Neural cell (in vitro differentiated cells): Measurements from ENCODE around the gene EPHA5. TPM values are rescaled to one million over a fixed set of nuclear protein-coding genes. Genes with fewer than 3 reads are reported as not detected.

ENCODE experiments used
- H2AFZ ChIP-seq: fragments of 200-600, 300-800 bp; sonication (generic), shearing (Covaris generic); 2 replicates; pipeline ENCODE4 v1.6.0; 2014; ENCODE audit warnings: low read depth, mild to moderate bottlenecking, antibody characterized with exemption, low read length, moderate library complexity
- H3F3A ChIP-seq: fragments of 200-600 bp; shearing (Covaris generic); 2 replicates; pipeline ENCODE4 v1.6.1; 2016; ENCODE audit warnings: mild to moderate bottlenecking, moderate library complexity, mixed read lengths, antibody characterized with exemption, low read length; ENCODE audit not compliant: insufficient read depth, poor library complexity, severe bottlenecking
- H3K27ac ChIP-seq: fragments of 200-600, 300-800 bp; sonication (generic), shearing (Covaris generic); 2 replicates; pipeline ENCODE4 v1.5.1; 2014; ENCODE audit warnings: mild to moderate bottlenecking, low read length, moderate library complexity
- H3K27me3 ChIP-seq: fragments of 300-800, 200-600 bp; sonication (generic), shearing (Covaris generic); 2 replicates; pipeline ENCODE4 v1.6.0; 2014; ENCODE audit warnings: mild to moderate bottlenecking, low read depth, low read length, moderate library complexity; ENCODE audit not compliant: insufficient read depth
- H3K36me3 ChIP-seq: fragments of 300-800, 200-600 bp; sonication (generic), shearing (Covaris generic); 2 replicates; pipeline ENCODE4 v1.5.1; 2014; ENCODE audit warnings: mild to moderate bottlenecking, antibody characterized with exemption, low read length, moderate library complexity; ENCODE audit not compliant: insufficient read depth
- H3K4me2 ChIP-seq: fragments of 300-800, 200-600 bp; sonication (generic), shearing (Covaris generic); 2 replicates; pipeline ENCODE4 v1.6.0; 2014; ENCODE audit warnings: mild to moderate bottlenecking, low read length
- H3K4me3 ChIP-seq: fragments of 300-800, 200-600 bp; sonication (generic), shearing (Covaris generic); 2 replicates; pipeline ENCODE4 v1.5.1; 2014; ENCODE audit warnings: mild to moderate bottlenecking, low read length, moderate library complexity
- H3K79me2 ChIP-seq: fragments of 200-600 bp; shearing (Covaris generic); replicated peaks from 2 replicates; pipeline ENCODE4 v1.6.0; 2014; ENCODE audit warnings: mild to moderate bottlenecking, low read length, moderate library complexity; ENCODE audit not compliant: insufficient read depth
- H3K9ac ChIP-seq: fragments of 300-800, 200-600 bp; sonication (generic), shearing (Covaris generic); 2 replicates; pipeline ENCODE4 v1.6.1; 2016; ENCODE audit warnings: mild to moderate bottlenecking, low read length, mixed read lengths
- H3K9me2 ChIP-seq: fragments of 200-600 bp; shearing (Covaris generic); 2 replicates; pipeline ENCODE4 v1.6.1; 2016; ENCODE audit warnings: mild to moderate bottlenecking, low read length, mixed read lengths; ENCODE audit not compliant: insufficient read depth
- H3K9me3 ChIP-seq: fragments of 200-600, 300-800 bp; sonication (generic), shearing (Covaris generic); 2 replicates; pipeline ENCODE4 v1.6.1; 2016; ENCODE audit warnings: mild to moderate bottlenecking, mixed run types, low read length, moderate library complexity, mixed read lengths
- H4K20me1 ChIP-seq: fragments of 200-600 bp; shearing (Covaris generic); 2 replicates; pipeline ENCODE4 v1.6.1; 2016; ENCODE audit warnings: mild to moderate bottlenecking, mixed run types; ENCODE audit not compliant: insufficient read depth
- CTCF ChIP-seq: fragments of 450-650 bp; IDR thresholded peaks from 2 replicates; pipeline ENCODE4 v1.5.1; 2014; ENCODE audit warnings: antibody characterized with exemption, mild to moderate bottlenecking, moderate library complexity; ENCODE audit not compliant: poor library complexity, severe bottlenecking
- EP300 ChIP-seq: fragments of 450-650 bp; conservative IDR thresholded peaks from 2 replicates; pipeline ENCODE4 v1.6.1; 2014; ENCODE audit warnings: antibody characterized with exemption, mild to moderate bottlenecking, moderate library complexity; ENCODE audit not compliant: poor library complexity, severe bottlenecking
- EZH2 ChIP-seq: fragments of 200-600, 300-800 bp; shearing (Covaris generic), sonication (generic); IDR thresholded peaks from 2 replicates; pipeline ENCODE4 v1.6.1; 2014; ENCODE audit warnings: antibody characterized with exemption, low read length, borderline replicate concordance, mild to moderate bottlenecking; ENCODE audit not compliant: insufficient read depth, poor library complexity, severe bottlenecking
- MXI1 ChIP-seq: fragments of 450-650 bp; conservative IDR thresholded peaks from 2 replicates; pipeline ENCODE4 v1.6.1; 2014; ENCODE audit warnings: antibody characterized with exemption, mild to moderate bottlenecking; ENCODE audit not compliant: poor library complexity, severe bottlenecking
- POLR2AphosphoS5 ChIP-seq: IDR thresholded peaks from 2 replicates; pipeline ENCODE4 v1.6.1; 2012
- RAD21 ChIP-seq: fragments of 450-650 bp; conservative IDR thresholded peaks from 2 replicates; pipeline ENCODE4 v1.6.1; 2014; ENCODE audit warnings: antibody characterized with exemption, mild to moderate bottlenecking, moderate library complexity
- REST ChIP-seq: IDR thresholded peaks from 2 replicates; pipeline ENCODE4 v1.6.1; 2012; ENCODE audit warnings: borderline replicate concordance
- SMC3 ChIP-seq: fragments of 450-650 bp; conservative IDR thresholded peaks from 2 replicates; pipeline ENCODE4 v1.6.1; 2014; ENCODE audit warnings: antibody characterized with exemption, mild to moderate bottlenecking, moderate library complexity; ENCODE audit not compliant: poor library complexity
- TAF1 ChIP-seq: IDR thresholded peaks from 2 replicates; pipeline ENCODE4 v1.6.1; 2012; ENCODE audit warnings: low read depth
- polyA plus RNA-seq: library from polyadenylated mRNA; depleted of rRNA; stranded (reverse); fragments of >200 nt; gene quantifications from 2 replicates; pipeline ENCODE4 v1.2.3, GENCODE V29; 2014

The EPHA5 gene
- polyA plus RNA-seq, 1 donor from 2014 or later: 4.3 TPM

- H3K79me2 ChIP-seq: no peaks in the 10 kb centered on the region
- no peak overlapping the region for H3K4me2 ChIP-seq
- no peaks in the 10 kb centered on the region for H4K20me1 ChIP-seq
- H2AFZ ChIP-seq: no peak overlapping the region
- no peaks in the 10 kb centered on the region for H3K9me2 ChIP-seq
- H3F3A ChIP-seq: no peaks in the 10 kb centered on the region
- H3K4me3 ChIP-seq: no peak overlapping the region
- H3K27me3 ChIP-seq: no peaks in the 10 kb centered on the region
- TF ChIP-seq MXI1 (no peak), TAF1 (no peak), EZH2 (no peak), CTCF (no peak)
- no peaks in the 10 kb centered on the region for H3K9me3 ChIP-seq
- no peak overlapping the region for H3K9ac ChIP-seq
- no peak overlapping the region for H3K27ac ChIP-seq
- H3K36me3 ChIP-seq: no peaks in the 10 kb centered on the region
Observed at GRCh38 chr4:65635051-65635821, 35.1 kb downstream of the EPHA5 start.

GRCh38 chr4:65624651-65625050 lies 45.6 kb downstream of the EPHA5 start:
- Histone ChIP-seq H3K9me3 (no peaks in the 10 kb centered on the region), H3K79me2 (no peaks in the 10 kb centered on the region), H2AFZ (no peak overlapping the region), H3K4me2 (no peak overlapping the region), H3K27me3 (no peaks in the 10 kb centered on the region), H3K36me3 (no peaks in the 10 kb centered on the region), H4K20me1 (no peaks in the 10 kb centered on the region), H3K9me2 (no peaks in the 10 kb centered on the region), H3K27ac (no peak overlapping the region), H3F3A (no peaks in the 10 kb centered on the region), H3K9ac (no peak overlapping the region), H3K4me3 (no peak overlapping the region)
- TF ChIP-seq EP300: no peak
- no peak for TF ChIP-seq RAD21
- no peak for TF ChIP-seq POLR2AphosphoS5
- TF ChIP-seq EZH2: no peak

- no peak overlapping the region for H3K4me2 ChIP-seq
- H4K20me1 ChIP-seq: no peaks in the 10 kb centered on the region
- H3F3A ChIP-seq: no peaks in the 10 kb centered on the region
- no peaks in the 10 kb centered on the region for H3K9me2 ChIP-seq
- H3K9me3 ChIP-seq: no peaks in the 10 kb centered on the region
- H3K79me2 ChIP-seq: no peaks in the 10 kb centered on the region
- no peaks in the 10 kb centered on the region for H3K36me3 ChIP-seq
- H2AFZ ChIP-seq: no peak overlapping the region
- H3K27me3 ChIP-seq: no peaks in the 10 kb centered on the region
- H3K9ac ChIP-seq: no peak overlapping the region
- H3K27ac ChIP-seq: no peak overlapping the region
- no peak overlapping the region for H3K4me3 ChIP-seq
- TF ChIP-seq TAF1 (no peak), POLR2AphosphoS5 (no peak), CTCF (no peak), EZH2 (no peak), REST (no peak), MXI1 (no peak), SMC3 (no peak), RAD21 (no peak), EP300 (no peak)
Observed at GRCh38 chr4:65623506-65623905, 46.8 kb downstream of the EPHA5 start.
